ENCODE measurements around the gene MORN5. TPM values are rescaled to one million over a fixed set of nuclear protein-coding genes. Genes with fewer than 3 reads are reported as not detected.

MORN5 gene
- total and polyA plus RNA-seq, 2 experiments from 2014 or later: not detected

DNA sequence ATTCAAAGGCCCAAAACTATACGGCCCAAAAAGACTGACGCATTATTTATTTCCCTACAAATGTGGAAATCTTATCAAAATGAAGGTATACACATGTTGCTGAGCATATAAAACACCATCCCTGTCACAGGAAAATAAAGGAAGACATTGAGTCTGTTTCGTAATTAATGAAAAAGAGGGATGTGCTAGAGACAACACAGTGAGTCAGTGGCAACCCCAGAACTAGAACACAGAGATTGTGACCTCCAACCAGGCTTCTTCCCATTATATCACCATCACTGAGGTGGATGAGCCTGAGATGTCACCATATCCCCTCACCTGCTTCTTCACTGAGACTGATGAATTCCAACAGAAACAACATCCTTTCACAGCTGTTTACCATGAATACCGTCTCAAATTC, 3.9 kb upstream of the MORN5 start:
- Histone ChIP-seq H3K79me2 (replicated peaks; ENCODE audit: insufficient read depth) (peaks cover 50% of the 10 kb centered on the region), H4K20me1 (replicated peaks; ENCODE audit: insufficient read depth) (peaks cover 11% of the 10 kb centered on the region)

More for the DNA sequence above, 3.9 kb upstream of the MORN5 start:
- ATAC-seq (no peak), DNase-seq (ENCODE audit: low spot score) (no peak)
- Mint-ChIP-seq H3K27ac (no peak overlapping the region), H3K9me3 (no peaks in the 10 kb centered on the region; the same call in 2 of the 3 replicates), H3K4me3 (no peak overlapping the region), H3K36me3 (ENCODE audit: low read depth) (peaks cover 5% of the 10 kb centered on the region), H3K4me1 (peaks cover 7% of the 10 kb centered on the region; the same call in 2 of the 3 replicates), H3K27me3 (ENCODE audit: insufficient read depth, low read depth, poor library complexity) (peaks cover 5% of the 10 kb centered on the region)
- H3K9me2 ChIP-seq (ENCODE audit: insufficient read depth): no peaks in the 10 kb centered on the region
- no peak overlapping the region for H3K27ac ChIP-seq (ENCODE audit: low read depth)
- H3K4me2 ChIP-seq: no peak overlapping the region
- H3K4me3 ChIP-seq: no peak overlapping the region
- no peak overlapping the region for H2AFZ ChIP-seq
- TF ChIP-seq ZNF114 (CRISPR knock-in tag; IDR thresholded peaks at IDR 0.05) (no peak), JUNB (IDR thresholded peaks at IDR 0.05; ENCODE audit: unreplicated experiment) (no peak), POLR2AphosphoS5 (IDR thresholded peaks at IDR 0.05; ENCODE audit: low read depth) (no peak), NANOG (IDR thresholded peaks at IDR 0.05; ENCODE audit: borderline replicate concordance) (no peak), CREB1 (CRISPR knock-in tag; IDR thresholded peaks at IDR 0.05; ENCODE audit: low read depth) (no peak), EZH2 (IDR thresholded peaks at IDR 0.05; ENCODE audit: low read depth, unreplicated experiment) (no peak), ZNF331 (CRISPR knock-in tag; IDR thresholded peaks at IDR 0.05; ENCODE audit: low read depth) (no peak), STAT1 (IDR thresholded peaks at IDR 0.05; ENCODE audit: unreplicated experiment) (no peak), EZH2phosphoT487 (IDR thresholded peaks at IDR 0.05; ENCODE audit: unreplicated experiment) (no peak), ETS1 (IDR thresholded peaks at IDR 0.05) (no peak)
- TF ChIP-seq, protein P1, sequence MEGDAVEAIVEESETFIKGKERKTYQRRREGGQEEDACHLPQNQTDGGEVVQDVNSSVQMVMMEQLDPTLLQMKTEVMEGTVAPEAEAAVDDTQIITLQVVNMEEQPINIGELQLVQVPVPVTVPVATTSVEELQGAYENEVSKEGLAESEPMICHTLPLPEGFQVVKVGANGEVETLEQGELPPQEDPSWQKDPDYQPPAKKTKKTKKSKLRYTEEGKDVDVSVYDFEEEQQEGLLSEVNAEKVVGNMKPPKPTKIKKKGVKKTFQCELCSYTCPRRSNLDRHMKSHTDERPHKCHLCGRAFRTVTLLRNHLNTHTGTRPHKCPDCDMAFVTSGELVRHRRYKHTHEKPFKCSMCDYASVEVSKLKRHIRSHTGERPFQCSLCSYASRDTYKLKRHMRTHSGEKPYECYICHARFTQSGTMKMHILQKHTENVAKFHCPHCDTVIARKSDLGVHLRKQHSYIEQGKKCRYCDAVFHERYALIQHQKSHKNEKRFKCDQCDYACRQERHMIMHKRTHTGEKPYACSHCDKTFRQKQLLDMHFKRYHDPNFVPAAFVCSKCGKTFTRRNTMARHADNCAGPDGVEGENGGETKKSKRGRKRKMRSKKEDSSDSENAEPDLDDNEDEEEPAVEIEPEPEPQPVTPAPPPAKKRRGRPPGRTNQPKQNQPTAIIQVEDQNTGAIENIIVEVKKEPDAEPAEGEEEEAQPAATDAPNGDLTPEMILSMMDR (conservative IDR thresholded peaks at IDR 0.05; ENCODE audit: low read depth in 2 of 2): no peak
- TF ChIP-seq, protein P2, sequence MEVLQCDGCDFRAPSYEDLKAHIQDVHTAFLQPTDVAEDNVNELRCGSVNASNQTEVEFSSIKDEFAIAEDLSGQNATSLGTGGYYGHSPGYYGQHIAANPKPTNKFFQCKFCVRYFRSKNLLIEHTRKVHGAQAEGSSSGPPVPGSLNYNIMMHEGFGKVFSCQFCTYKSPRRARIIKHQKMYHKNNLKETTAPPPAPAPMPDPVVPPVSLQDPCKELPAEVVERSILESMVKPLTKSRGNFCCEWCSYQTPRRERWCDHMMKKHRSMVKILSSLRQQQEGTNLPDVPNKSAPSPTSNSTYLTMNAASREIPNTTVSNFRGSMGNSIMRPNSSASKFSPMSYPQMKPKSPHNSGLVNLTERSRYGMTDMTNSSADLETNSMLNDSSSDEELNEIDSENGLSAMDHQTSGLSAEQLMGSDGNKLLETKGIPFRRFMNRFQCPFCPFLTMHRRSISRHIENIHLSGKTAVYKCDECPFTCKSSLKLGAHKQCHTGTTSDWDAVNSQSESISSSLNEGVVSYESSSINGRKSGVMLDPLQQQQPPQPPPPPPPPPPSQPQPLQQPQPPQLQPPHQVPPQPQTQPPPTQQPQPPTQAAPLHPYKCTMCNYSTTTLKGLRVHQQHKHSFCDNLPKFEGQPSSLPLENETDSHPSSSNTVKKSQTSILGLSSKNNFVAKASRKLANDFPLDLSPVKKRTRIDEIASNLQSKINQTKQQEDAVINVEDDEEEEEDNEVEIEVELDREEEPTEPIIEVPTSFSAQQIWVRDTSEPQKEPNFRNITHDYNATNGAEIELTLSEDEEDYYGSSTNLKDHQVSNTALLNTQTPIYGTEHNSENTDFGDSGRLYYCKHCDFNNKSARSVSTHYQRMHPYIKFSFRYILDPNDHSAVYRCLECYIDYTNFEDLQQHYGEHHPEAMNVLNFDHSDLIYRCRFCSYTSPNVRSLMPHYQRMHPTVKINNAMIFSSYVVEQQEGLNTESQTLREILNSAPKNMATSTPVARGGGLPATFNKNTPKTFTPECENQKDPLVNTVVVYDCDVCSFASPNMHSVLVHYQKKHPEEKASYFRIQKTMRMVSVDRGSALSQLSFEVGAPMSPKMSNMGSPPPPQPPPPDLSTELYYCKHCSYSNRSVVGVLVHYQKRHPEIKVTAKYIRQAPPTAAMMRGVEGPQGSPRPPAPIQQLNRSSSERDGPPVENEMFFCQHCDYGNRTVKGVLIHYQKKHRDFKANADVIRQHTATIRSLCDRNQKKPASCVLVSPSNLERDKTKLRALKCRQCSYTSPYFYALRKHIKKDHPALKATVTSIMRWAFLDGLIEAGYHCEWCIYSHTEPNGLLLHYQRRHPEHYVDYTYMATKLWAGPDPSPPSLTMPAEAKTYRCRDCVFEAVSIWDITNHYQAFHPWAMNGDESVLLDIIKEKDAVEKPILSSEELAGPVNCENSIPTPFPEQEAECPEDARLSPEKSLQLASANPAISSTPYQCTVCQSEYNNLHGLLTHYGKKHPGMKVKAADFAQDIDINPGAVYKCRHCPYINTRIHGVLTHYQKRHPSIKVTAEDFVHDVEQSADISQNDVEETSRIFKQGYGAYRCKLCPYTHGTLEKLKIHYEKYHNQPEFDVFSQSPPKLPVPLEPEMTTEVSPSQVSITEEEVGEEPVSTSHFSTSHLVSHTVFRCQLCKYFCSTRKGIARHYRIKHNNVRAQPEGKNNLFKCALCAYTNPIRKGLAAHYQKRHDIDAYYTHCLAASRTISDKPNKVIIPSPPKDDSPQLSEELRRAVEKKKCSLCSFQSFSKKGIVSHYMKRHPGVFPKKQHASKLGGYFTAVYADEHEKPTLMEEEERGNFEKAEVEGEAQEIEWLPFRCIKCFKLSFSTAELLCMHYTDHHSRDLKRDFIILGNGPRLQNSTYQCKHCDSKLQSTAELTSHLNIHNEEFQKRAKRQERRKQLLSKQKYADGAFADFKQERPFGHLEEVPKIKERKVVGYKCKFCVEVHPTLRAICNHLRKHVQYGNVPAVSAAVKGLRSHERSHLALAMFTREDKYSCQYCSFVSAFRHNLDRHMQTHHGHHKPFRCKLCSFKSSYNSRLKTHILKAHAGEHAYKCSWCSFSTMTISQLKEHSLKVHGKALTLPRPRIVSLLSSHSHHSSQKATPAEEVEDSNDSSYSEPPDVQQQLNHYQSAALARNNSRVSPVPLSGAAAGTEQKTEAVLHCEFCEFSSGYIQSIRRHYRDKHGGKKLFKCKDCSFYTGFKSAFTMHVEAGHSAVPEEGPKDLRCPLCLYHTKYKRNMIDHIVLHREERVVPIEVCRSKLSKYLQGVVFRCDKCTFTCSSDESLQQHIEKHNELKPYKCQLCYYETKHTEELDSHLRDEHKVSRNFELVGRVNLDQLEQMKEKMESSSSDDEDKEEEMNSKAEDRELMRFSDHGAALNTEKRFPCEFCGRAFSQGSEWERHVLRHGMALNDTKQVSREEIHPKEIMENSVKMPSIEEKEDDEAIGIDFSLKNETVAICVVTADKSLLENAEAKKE (CRISPR knock-in tag; IDR thresholded peaks at IDR 0.05): no peak
- TF ChIP-seq, protein P3, sequence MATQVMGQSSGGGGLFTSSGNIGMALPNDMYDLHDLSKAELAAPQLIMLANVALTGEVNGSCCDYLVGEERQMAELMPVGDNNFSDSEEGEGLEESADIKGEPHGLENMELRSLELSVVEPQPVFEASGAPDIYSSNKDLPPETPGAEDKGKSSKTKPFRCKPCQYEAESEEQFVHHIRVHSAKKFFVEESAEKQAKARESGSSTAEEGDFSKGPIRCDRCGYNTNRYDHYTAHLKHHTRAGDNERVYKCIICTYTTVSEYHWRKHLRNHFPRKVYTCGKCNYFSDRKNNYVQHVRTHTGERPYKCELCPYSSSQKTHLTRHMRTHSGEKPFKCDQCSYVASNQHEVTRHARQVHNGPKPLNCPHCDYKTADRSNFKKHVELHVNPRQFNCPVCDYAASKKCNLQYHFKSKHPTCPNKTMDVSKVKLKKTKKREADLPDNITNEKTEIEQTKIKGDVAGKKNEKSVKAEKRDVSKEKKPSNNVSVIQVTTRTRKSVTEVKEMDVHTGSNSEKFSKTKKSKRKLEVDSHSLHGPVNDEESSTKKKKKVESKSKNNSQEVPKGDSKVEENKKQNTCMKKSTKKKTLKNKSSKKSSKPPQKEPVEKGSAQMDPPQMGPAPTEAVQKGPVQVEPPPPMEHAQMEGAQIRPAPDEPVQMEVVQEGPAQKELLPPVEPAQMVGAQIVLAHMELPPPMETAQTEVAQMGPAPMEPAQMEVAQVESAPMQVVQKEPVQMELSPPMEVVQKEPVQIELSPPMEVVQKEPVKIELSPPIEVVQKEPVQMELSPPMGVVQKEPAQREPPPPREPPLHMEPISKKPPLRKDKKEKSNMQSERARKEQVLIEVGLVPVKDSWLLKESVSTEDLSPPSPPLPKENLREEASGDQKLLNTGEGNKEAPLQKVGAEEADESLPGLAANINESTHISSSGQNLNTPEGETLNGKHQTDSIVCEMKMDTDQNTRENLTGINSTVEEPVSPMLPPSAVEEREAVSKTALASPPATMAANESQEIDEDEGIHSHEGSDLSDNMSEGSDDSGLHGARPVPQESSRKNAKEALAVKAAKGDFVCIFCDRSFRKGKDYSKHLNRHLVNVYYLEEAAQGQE (IDR thresholded peaks at IDR 0.05; ENCODE audit: unreplicated experiment): no peak
- no peaks in the 10 kb centered on the region; the same call in 1 of the 2 replicates for H3K36me3 ChIP-seq (ENCODE audit: insufficient read depth)
- H3F3A ChIP-seq (replicated peaks; ENCODE audit: low read depth): no peaks in the 10 kb centered on the region
- no peaks in the 10 kb centered on the region for H3K27me3 ChIP-seq (ENCODE audit: insufficient read depth)
- H3K4me1 ChIP-seq (ENCODE audit: insufficient read depth): peaks cover 11% of the 10 kb centered on the region; the same call in 1 of the 2 replicates
